K562 (cell line): ENCODE measurements around the gene RNF6. TPM values are rescaled to one million over a fixed set of nuclear protein-coding genes. Genes with fewer than 3 reads are reported as not detected.

ENCODE experiments used
- ATAC-seq: fragments of 200-7000 bp; cut with Tn5 transposase; 3 replicates; pipeline ENCODE4 v1.9.1; 2020; ENCODE audit warnings: moderate library complexity
- BruUV-seq: library from RNA; stranded (reverse); fragments of 400-500 nt; replicated peaks from 2 replicates; lab custom pipeline; 2021; lab: Mats Ljungman, UMichigan
- CTCF ChIA-PET: fragments of 300-600 bp; formaldehyde crosslinking; extraction: SDS; loops from one replicate; lab custom pipeline; 2021; ENCODE audit warnings: low intra/inter-chr PET ratio; lab: Yijun Ruan, JAX
- POLR2A ChIA-PET: fragments of 300-600, 350-650 bp; sonication (Branson Sonifier 250); formaldehyde crosslinking; extraction: SDS; loops from one replicate; lab custom pipeline; 2021; ENCODE audit warnings: antibody characterized with exemption, inconsistent platforms; lab: Yijun Ruan, JAX
- DNase-seq, 4 experiments: peaks; one replicate each; pipeline versions ENCODE4 v3.0.0 to v3.0.0-alpha.2; 2011 to 2018; ENCODE audit warnings: low spot score in 3 of 4, mixed read lengths in 3 of 4; ENCODE audit errors: extremely low read depth in 1 of 4
- FAIRE-seq: peaks from 2 replicates; lab custom pipeline; 2011; peaks lifted over from hg19 to GRCh38; lab: Jason Lieb, UNC
- H2AFZ ChIP-seq: 2 replicates; pipeline ENCODE4 v1.6.0; 2011; ENCODE audit warnings: low read depth, low read length, control low read depth, inconsistent platforms
- H3K27ac ChIP-seq: fragments of 200-600 bp; 3 replicates; pipeline ENCODE4 v1.8.0; 2011; ENCODE audit warnings: low read depth, mild to moderate bottlenecking, control low read depth, inconsistent platforms, low read length, moderate library complexity, mixed read lengths; ENCODE audit errors: extremely low read depth
- H3K27me3 ChIP-seq, 2 experiments: fragments of 300-600 bp in 1 of 2; 2 replicates in 1 of 2; 3 replicates in 1 of 2; pipeline versions ENCODE4 v1.6.0 to v1.8.0; 2011; ENCODE audit warnings: inconsistent platforms in 2 of 2, low read length in 2 of 2, mild to moderate bottlenecking in 1 of 2, mixed read lengths in 1 of 2, moderate library complexity in 1 of 2; ENCODE audit not compliant: control insufficient read depth in 2 of 2, insufficient read depth in 2 of 2
- H3K36me3 ChIP-seq: fragments of 300-600 bp; 3 replicates; pipeline ENCODE4 v1.8.0; 2011; ENCODE audit warnings: mild to moderate bottlenecking, low read length, inconsistent platforms; ENCODE audit not compliant: control insufficient read depth, insufficient read depth
- H3K4me1 ChIP-seq, 2 experiments: fragments of 200-600 bp in 1 of 2; replicated peaks in 1 of 2; 2 replicates in 1 of 2; 3 replicates in 1 of 2; pipeline versions ENCODE4 v1.5.1 to v1.8.0; 2011; ENCODE audit warnings: inconsistent platforms in 2 of 2, low read length in 2 of 2, mild to moderate bottlenecking in 1 of 2, mixed read lengths in 1 of 2, moderate library complexity in 1 of 2; ENCODE audit not compliant: control insufficient read depth in 2 of 2, insufficient read depth in 2 of 2
- H3K4me2 ChIP-seq: 2 replicates; pipeline ENCODE4 v1.6.1; 2011; ENCODE audit warnings: low read length, control low read depth, inconsistent platforms, mixed read lengths; ENCODE audit not compliant: insufficient read depth
- H3K4me3 ChIP-seq: fragments of 200-600 bp; sonication (generic), shearing (Covaris generic); 2 replicates; pipeline ENCODE4 v1.5.1; 2016; ENCODE audit warnings: control low read depth, inconsistent platforms
- H3K79me2 ChIP-seq: fragments of 200-600 bp; 3 replicates; pipeline ENCODE4 v1.8.0; 2011; ENCODE audit warnings: low read length, inconsistent platforms; ENCODE audit not compliant: control insufficient read depth, insufficient read depth
- H3K9ac ChIP-seq, 2 experiments: 2 replicates each; pipeline versions ENCODE4 v1.6.0 to v1.6.1; 2011; ENCODE audit warnings: low read depth in 2 of 2, low read length in 2 of 2, control low read depth in 1 of 2, inconsistent platforms in 1 of 2, mild to moderate bottlenecking in 1 of 2, mixed read lengths in 1 of 2; ENCODE audit not compliant: insufficient read depth in 1 of 2
- H3K9me1 ChIP-seq: one replicate; pipeline ENCODE4 v1.6.0; 2011; ENCODE audit warnings: inconsistent platforms, mild to moderate bottlenecking, low read length, moderate library complexity; ENCODE audit not compliant: control insufficient read depth, insufficient read depth
- H3K9me3 ChIP-seq: replicated peaks from 2 replicates; pipeline ENCODE4 v1.5.1; 2011; ENCODE audit warnings: low read depth, low read length, inconsistent platforms; ENCODE audit not compliant: control insufficient read depth, insufficient read depth
- H4K20me1 ChIP-seq: replicated peaks from 2 replicates; pipeline ENCODE4 v1.6.1; 2011; ENCODE audit warnings: low read length, inconsistent platforms, mixed read lengths; ENCODE audit not compliant: control insufficient read depth, insufficient read depth
- CHCHD3 ChIP-seq: fragments of 250-450 bp; sonication (Bioruptor Pico); IDR thresholded peaks from 2 replicates; pipeline ENCODE4 v2.1.2; 2022; ENCODE audit warnings: mild to moderate bottlenecking
- FOXA3 ChIP-seq, 2 experiments: fragments of 450-650 bp in 1 of 2; sonication (generic) in 1 of 2; formaldehyde crosslinking; IDR thresholded peaks in 1 of 2; conservative IDR thresholded peaks in 1 of 2; 2 replicates each; pipeline versions ENCODE4 v1.4.0 to v1.8.0; 2020 to 2022; ENCODE audit warnings: mild to moderate bottlenecking in 2 of 2, missing genetic modification reagents in 1 of 2
- KLF1 ChIP-seq: fragments of 450-650 bp; IDR thresholded peaks from 2 replicates; pipeline ENCODE4 v1.6.1; 2016; ENCODE audit warnings: missing genetic modification characterization, missing compliant biosample characterization
- MCM3 ChIP-seq: fragments of 450-650 bp; IDR thresholded peaks from 2 replicates; pipeline ENCODE4 v1.6.1; 2016
- NFATC3 ChIP-seq: fragments of 450-650 bp; IDR thresholded peaks from 2 replicates; pipeline ENCODE4 v1.6.1; 2017; ENCODE audit warnings: mild to moderate bottlenecking
- RB1 ChIP-seq: fragments of 450-650 bp; IDR thresholded peaks from 2 replicates; pipeline ENCODE4 v1.6.1; 2017; ENCODE audit warnings: low read depth, mild to moderate bottlenecking
- SMAD1 ChIP-seq: fragments of 150-350 bp; IDR thresholded peaks from 2 replicates; pipeline ENCODE4 v1.6.1; 2014; ENCODE audit warnings: low read length, low read depth; ENCODE audit not compliant: partially characterized antibody
- WGBS: fragments of 100-300 bp; shearing (Covaris generic); methylation state at CpG from one replicate; pipeline ENCODE4 v1.1.6; 2016; ENCODE audit warnings: low coverage, mixed read lengths; ENCODE audit not compliant: insufficient coverage; ENCODE audit errors: missing lambda C conversion rate; 5-methylcytosine and 5-hydroxymethylcytosine counted together
- in situ Hi-C: fragments of 300-500 bp; cut with MboI; formaldehyde crosslinking; loops from 4 replicates; pipeline ENCODE4 v1.15.0; 2018; ENCODE audit warnings: inconsistent platforms, mixed read lengths
- intact Hi-C: fragments of 100-400 bp; cut with micrococcal nuclease; formaldehyde crosslinking; loops from 2 replicates; pipeline ENCODE4 v1.14.2; 2022
- polyA plus RNA-seq, 8 experiments: library from polyadenylated mRNA; depleted of rRNA in 4 of 8; stranded (reverse) in 5 of 8; unstranded in 3 of 8; fragments of >200 nt; fragmentation: Nextera tagmentation in 2 of 8; fragmentation: Illumina TruSeq in 1 of 8; extraction: Ambion mirVana in 2 of 8; extraction: Trizol in 1 of 8; gene quantifications; 2 replicates each; pipeline versions ENCODE4 v1.2.1 to v1.2.3, GENCODE V29; 2011 to 2014; ENCODE audit warnings: inconsistent platforms in 1 of 8, missing spikeins in 1 of 8
- total RNA-seq, 7 experiments: library from RNA; depleted of rRNA in 6 of 7; stranded (reverse); fragments of >200 nt in 6 of 7; fragmentation: Illumina TruSeq in 2 of 7; extraction: Trizol in 2 of 7; gene quantifications; 2 replicates each; pipeline versions ENCODE4 v1.2.1 to v1.2.3, GENCODE V29; 2011 to 2021; ENCODE audit warnings: low replicate concordance in 1 of 7
- TF ChIP-seq, protein P1 (sequence below), 2 experiments: fragments of 450-650 bp; IDR thresholded peaks; 2 replicates each; pipeline ENCODE4 v1.6.1; 2018; ENCODE audit warnings: mild to moderate bottlenecking in 2 of 2, low read depth in 1 of 2; ENCODE audit not compliant: partially characterized antibody in 2 of 2
- TF ChIP-seq, protein P2 (sequence below): fragments of 250-450 bp; sonication (Bioruptor Pico); IDR thresholded peaks from 2 replicates; pipeline ENCODE4 v1.4.0; 2020

Gene RNF6
- total and polyA plus RNA-seq, 9 of the 15 experiments (the other 6 are each of a cell fraction or from before 2014, with no cell fraction given), result 12.0 to 31.4 (median 22.3) TPM

- in situ Hi-C loops (no loop called here), intact Hi-C loops (loop anchor here (2.0 kb wide), 1 partner anchor 26 kb away; no protein-coding TSS in a partner anchor)
- 12% methylated on average over 2 of the region's 2 CpGs for WGBS
- Histone ChIP-seq H3K9ac (no peak overlapping the region), H3K4me2 (no peak overlapping the region), H3K9me1 (no peaks in the 10 kb centered on the region), H3K9me3 (0 out of 2 replicates have a peak, but pooled peaks cover 2% of the 10 kb centered on the region), H3K4me3 (no peak overlapping the region), H3K79me2 (no peaks in the 10 kb centered on the region), H4K20me1 (no peaks in the 10 kb centered on the region), H3K4me1 (peaks cover 4 to 29% of the 10 kb centered on the region in 2 experiments), H2AFZ (no peak overlapping the region), H3K36me3 (no peaks in the 10 kb centered on the region), H3K27ac (no peak overlapping the region), H3K27me3 (no peaks in the 10 kb centered on the region)
- FAIRE-seq, result no peak
- ChIA-PET CTCF (no interaction called here), POLR2A (interaction anchor here (1.7 kb wide), 1 partner anchor 15 kb away, joined by 3 read pairs; no protein-coding TSS in a partner anchor)
- TF ChIP-seq NFATC3 (no peak), KLF1 (tag) (no peak), SMAD1 (no peak), FOXA3 (CRISPR knock-in tag; conservative IDR thresholded peaks at IDR 0.05 in 1 of 2, IDR thresholded peaks at IDR 0.05 in 1 of 2) (no peak), RB1 (no peak), MCM3 (no peak), CHCHD3 (CRISPR knock-in tag) (no peak)
- TF ChIP-seq, protein P1, sequence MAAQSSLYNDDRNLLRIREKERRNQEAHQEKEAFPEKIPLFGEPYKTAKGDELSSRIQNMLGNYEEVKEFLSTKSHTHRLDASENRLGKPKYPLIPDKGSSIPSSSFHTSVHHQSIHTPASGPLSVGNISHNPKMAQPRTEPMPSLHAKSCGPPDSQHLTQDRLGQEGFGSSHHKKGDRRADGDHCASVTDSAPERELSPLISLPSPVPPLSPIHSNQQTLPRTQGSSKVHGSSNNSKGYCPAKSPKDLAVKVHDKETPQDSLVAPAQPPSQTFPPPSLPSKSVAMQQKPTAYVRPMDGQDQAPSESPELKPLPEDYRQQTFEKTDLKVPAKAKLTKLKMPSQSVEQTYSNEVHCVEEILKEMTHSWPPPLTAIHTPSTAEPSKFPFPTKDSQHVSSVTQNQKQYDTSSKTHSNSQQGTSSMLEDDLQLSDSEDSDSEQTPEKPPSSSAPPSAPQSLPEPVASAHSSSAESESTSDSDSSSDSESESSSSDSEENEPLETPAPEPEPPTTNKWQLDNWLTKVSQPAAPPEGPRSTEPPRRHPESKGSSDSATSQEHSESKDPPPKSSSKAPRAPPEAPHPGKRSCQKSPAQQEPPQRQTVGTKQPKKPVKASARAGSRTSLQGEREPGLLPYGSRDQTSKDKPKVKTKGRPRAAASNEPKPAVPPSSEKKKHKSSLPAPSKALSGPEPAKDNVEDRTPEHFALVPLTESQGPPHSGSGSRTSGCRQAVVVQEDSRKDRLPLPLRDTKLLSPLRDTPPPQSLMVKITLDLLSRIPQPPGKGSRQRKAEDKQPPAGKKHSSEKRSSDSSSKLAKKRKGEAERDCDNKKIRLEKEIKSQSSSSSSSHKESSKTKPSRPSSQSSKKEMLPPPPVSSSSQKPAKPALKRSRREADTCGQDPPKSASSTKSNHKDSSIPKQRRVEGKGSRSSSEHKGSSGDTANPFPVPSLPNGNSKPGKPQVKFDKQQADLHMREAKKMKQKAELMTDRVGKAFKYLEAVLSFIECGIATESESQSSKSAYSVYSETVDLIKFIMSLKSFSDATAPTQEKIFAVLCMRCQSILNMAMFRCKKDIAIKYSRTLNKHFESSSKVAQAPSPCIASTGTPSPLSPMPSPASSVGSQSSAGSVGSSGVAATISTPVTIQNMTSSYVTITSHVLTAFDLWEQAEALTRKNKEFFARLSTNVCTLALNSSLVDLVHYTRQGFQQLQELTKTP (IDR thresholded peaks at IDR 0.05; ENCODE audit: low read depth in 1 of 2, partially characterized antibody in 2 of 2), result no peak
- TF ChIP-seq, protein P2, sequence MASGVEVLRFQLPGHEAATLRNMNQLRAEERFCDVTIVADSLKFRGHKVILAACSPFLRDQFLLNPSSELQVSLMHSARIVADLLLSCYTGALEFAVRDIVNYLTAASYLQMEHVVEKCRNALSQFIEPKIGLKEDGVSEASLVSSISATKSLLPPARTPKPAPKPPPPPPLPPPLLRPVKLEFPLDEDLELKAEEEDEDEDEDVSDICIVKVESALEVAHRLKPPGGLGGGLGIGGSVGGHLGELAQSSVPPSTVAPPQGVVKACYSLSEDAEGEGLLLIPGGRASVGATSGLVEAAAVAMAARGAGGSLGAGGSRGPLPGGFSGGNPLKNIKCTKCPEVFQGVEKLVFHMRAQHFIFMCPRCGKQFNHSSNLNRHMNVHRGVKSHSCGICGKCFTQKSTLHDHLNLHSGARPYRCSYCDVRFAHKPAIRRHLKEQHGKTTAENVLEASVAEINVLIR (CRISPR knock-in tag), result no peak
- DNase-seq, result no peak
- ATAC-seq, result no peak
- BruUV-seq, result no TSS peak
Observed at GRCh38 chr13:26247011-26247410, 24.9 kb upstream of the RNF6 start.
